Measurements from ENCODE around the gene TOP3B. TPM values are rescaled to one million over a fixed set of nuclear protein-coding genes. Genes with fewer than 3 reads are reported as not detected.

TOP3B gene
- total and polyA plus RNA-seq, 2 experiments from 2014 or later: 35.7 to 77.7 TPM

DNA sequence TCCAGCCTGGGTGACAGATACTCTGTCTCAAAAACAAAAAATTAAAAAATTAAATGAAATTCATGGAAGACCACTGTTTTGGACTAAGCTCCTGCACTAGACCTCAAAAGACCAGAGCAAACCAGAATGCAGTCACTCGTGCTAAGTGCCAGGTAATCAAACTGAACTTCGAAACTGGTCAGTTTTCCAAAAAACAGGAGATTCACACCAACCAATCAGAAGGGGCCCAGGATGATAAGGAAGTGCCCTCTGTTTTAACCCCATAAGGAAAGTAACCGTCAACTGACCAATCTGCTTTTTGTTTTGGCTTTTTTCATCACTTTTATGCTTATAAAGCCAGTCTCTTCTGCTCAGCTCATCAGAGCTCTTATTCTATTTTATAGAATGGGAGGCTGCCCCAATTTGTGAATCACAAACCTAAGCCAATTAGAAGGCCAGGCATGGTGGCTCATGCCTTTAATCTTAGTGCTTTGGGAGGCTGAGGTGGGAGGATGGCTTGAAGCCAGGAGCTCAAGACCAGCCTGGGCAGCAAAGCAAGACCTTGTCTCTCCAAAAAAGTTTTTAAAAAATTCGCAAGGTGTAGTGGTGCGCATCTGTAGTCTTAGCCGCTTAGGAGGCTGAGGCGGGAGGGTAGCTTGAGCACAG is 10.1 kb upstream of the TOP3B start:
- no peak overlapping the region for H3K4me3 Mint-ChIP-seq
- H3K4me2 ChIP-seq: no peak overlapping the region
- no peak overlapping the region for H3K27ac Mint-ChIP-seq
- H3K27me3 ChIP-seq (ENCODE audit: insufficient read depth): peaks cover 100% of the 10 kb centered on the region
- H3K36me3 Mint-ChIP-seq (ENCODE audit: low read depth): no peaks in the 10 kb centered on the region; the same call in 2 of the 3 replicates
- TF ChIP-seq CREB1 (CRISPR knock-in tag; IDR thresholded peaks at IDR 0.05; ENCODE audit: low read depth) (no peak), ZNF114 (CRISPR knock-in tag; IDR thresholded peaks at IDR 0.05) (no peak), NANOG (IDR thresholded peaks at IDR 0.05; ENCODE audit: borderline replicate concordance) (no peak), ZNF462 (CRISPR knock-in tag; IDR thresholded peaks at IDR 0.05) (no peak), ETS1 (IDR thresholded peaks at IDR 0.05) (no peak), CTCF (conservative IDR thresholded peaks at IDR 0.05; ENCODE audit: low read depth in 2 of 2) (no peak), EZH2 (IDR thresholded peaks at IDR 0.05; ENCODE audit: low read depth, unreplicated experiment) (no peak), ZNF331 (CRISPR knock-in tag; IDR thresholded peaks at IDR 0.05; ENCODE audit: low read depth) (no peak), POLR2AphosphoS5 (IDR thresholded peaks at IDR 0.05; ENCODE audit: low read depth) (no peak), EZH2phosphoT487 (IDR thresholded peaks at IDR 0.05; ENCODE audit: unreplicated experiment) (no peak), REST (IDR thresholded peaks at IDR 0.05; ENCODE audit: unreplicated experiment) (no peak), STAT1 (IDR thresholded peaks at IDR 0.05; ENCODE audit: unreplicated experiment) (no peak), JUNB (IDR thresholded peaks at IDR 0.05; ENCODE audit: unreplicated experiment) (no peak)
- no peaks in the 10 kb centered on the region for H3K4me1 Mint-ChIP-seq
- ATAC-seq: no peak
- no peaks in the 10 kb centered on the region for H3K9me2 ChIP-seq (ENCODE audit: insufficient read depth)
- no peaks in the 10 kb centered on the region for H3F3A ChIP-seq (replicated peaks; ENCODE audit: low read depth)
- peaks cover 91% of the 10 kb centered on the region for H3K27me3 Mint-ChIP-seq (ENCODE audit: insufficient read depth, low read depth, poor library complexity)
- H3K36me3 ChIP-seq (ENCODE audit: insufficient read depth): no peaks in the 10 kb centered on the region
- H2AFZ ChIP-seq: no peak overlapping the region
- no peaks in the 10 kb centered on the region for H4K20me1 ChIP-seq (replicated peaks; ENCODE audit: insufficient read depth)
- no peaks in the 10 kb centered on the region for H3K79me2 ChIP-seq (replicated peaks; ENCODE audit: insufficient read depth)
- H3K27ac ChIP-seq (ENCODE audit: low read depth): no peak overlapping the region
- no peaks in the 10 kb centered on the region for H3K4me1 ChIP-seq (ENCODE audit: insufficient read depth)
- no peak for DNase-seq (ENCODE audit: low spot score)
- no peak overlapping the region for H3K4me3 ChIP-seq
- no peaks in the 10 kb centered on the region for H3K9me3 Mint-ChIP-seq

Measured in GM23338 (cell line).